ENCODE measurements around the gene P2RX3.
"Not testable (repeated sequence)": the region's sequence is repeated elsewhere in the genome, so short reads cannot be mapped to it uniquely, and the experiment has no call there.

The P2RX3 gene

DNA sequence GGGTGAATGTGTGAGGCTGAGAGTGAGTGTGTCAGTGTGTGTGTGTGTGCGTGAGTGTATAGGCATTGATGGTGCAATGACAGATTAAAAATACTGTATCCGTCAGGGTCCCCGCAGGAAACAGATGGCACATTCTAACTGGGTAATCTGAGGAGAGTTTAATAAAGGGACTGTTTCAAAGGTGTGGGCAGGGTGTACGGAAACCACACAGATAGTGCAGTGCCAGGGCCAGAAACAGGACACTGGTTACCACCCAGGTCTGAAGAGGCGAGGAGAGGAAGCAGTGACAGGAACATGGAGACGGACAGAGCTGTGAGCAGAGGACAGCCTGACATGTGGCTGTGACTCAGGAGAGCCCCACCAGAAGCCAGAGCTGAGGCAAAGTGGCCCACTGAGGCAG lies 16.5 kb downstream of the P2RX3 start:
- DNase-seq: no peak

DNA sequence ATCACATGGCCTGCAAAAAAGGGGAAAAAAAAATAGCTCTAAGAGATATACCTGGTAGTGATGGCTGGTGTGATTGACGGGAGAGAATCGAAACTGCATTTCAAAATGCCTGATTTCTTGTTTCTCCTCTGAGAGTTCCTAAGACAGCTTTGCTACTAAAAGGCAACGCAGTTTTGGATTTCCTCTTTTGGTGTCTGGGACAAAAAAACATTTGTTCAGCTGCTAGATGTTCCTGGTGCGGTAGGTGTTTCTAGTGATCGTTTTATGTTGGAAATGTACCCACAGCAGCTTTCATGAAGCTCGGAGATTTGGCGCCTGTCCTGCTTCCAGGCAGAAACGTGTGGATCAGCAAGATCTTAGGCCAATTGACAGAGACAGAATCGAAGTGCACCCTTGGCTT lies 18.1 kb downstream of the P2RX3 start:
- no peak for DNase-seq

DNA sequence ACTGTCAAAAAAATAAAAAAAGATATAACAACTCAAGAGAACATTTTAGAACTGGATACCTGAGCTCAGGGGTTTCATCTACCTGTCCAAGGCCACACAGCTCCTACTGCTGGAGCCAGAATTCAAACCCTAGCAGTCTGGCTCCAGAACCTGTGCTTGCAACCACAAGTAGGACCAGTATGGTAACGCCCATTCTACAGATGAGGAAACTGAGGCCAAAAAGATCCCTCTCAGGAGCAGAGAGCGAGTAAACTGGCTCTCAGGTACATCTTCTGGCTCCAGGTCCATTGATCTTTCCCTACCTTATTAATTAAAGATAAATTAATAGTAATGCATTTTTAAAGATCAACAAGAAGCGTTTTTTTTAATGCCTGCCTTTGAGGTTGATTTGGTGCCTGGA lies 19.2 kb downstream of the P2RX3 start:
- no peak for DNase-seq

DNA sequence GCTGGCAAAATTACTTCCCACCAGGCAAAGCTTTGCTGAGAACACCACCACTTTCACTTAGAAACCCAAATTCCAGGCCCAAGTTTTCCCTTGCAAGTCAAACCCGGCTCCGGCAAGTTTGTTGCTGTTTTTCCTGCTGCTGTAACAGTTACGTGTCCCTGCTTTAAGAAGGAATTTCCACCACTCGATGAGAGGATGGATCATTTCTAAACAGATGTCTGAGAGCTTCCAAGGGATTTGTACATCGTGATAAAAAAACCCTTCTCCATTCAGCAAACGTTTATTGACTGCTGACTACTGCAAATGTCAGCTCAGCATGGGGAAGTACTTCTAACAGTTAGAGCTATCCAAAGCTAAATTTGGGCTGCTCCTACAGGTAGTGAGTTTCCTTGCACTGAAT lies 19.7 kb downstream of the P2RX3 start:
- DNase-seq: no peak

GRCh38 chr11:57358543-57358961 lies 20.4 kb downstream of the P2RX3 start:
- no peak for DNase-seq

GRCh38 chr11:57358991-57359390 lies 20.8 kb downstream of the P2RX3 start:
- no peak for DNase-seq

DNA sequence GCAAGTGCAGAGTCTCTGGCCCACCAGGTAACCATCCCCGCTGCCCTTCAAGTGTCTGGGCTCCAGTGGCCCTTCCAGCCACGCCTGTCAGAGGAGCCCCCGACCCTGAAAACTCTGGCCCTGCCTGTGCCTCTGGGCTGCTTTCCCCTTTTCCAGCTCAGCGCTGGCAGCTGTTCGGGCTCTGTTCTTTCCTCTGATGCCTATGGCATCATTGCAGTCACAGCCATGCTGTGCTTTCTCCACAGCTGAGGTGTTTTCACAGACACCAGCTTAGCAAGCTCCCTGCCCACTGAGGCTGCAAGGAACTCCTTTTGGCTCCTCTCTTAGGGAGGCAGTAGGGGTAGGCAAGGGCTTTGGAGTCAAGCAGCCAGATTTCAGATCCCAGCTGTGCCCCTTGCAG lies 21.2 kb downstream of the P2RX3 start:
- no peak for DNase-seq

GRCh38 chr11:57359896-57360690 lies 21.9 kb downstream of the P2RX3 start:
- no peak for DNase-seq

DNA sequence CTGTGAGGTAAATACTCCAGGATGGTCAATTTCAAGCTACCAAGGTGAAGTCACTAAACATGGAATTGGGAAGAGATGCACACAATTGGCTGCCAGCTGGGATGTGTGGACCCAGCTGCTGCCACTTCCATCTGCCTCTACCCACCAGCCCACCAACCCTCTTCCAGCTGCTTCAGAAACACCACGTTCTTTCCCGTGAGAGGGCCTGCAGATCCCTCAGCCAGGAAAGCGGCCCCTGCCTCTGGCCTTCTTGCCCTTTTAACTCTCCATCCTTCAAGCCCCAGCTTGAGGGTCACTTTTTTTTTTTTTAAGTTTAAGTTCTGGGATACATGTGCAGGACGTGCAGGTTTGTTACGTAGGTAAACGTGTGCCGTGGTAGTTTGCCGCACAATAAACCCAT lies 22.8 kb downstream of the P2RX3 start:
- DNase-seq: no peak

DNA sequence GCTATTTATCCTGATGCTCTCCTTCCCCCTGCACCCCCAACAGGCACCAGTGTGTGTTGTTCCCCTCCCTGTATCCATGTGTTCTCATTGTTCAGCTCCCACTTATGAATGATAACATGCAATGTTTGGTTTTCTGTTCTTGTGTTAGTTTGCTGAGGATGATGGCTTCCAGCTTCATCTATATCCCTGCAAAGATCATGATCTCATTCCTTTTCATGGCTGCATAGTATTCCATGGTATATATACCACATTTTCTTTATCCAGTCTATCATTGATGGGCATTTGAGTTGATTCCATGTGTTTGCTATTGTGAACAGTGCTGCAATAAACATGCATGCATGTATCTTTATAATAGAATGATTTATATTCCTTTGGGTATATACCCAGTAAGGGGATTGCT lies 23.3 kb downstream of the P2RX3 start:
- DNase-seq: not testable (repeated sequence)

DNA sequence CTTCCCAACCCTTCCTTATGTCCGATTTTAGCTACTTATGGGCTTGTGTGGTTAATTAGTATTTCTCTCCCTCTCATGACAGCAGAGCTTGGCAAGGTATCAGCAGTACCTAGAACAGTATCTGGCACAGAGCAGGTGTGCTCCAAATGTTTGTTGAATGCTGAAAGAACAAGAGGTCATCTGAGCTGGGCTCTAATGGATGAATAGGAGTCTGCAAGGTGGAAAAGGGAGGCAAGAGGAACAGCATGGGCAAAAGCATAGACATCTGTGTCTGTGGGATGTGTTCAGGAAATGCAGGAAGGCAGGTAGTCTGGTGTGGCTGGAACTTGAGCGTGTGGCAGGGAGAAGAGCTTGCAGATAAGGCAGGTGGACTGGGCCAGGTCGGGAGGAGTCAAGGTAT lies 23.8 kb downstream of the P2RX3 start:
- DNase-seq: no peak

- no peak for DNase-seq
These were observed 25.3 kb downstream of the P2RX3 start for GRCh38 chr11:57363131-57364080.

- no peak for DNase-seq
These were observed 26.9 kb downstream of the P2RX3 start for GRCh38 chr11:57364851-57365660.

DNA sequence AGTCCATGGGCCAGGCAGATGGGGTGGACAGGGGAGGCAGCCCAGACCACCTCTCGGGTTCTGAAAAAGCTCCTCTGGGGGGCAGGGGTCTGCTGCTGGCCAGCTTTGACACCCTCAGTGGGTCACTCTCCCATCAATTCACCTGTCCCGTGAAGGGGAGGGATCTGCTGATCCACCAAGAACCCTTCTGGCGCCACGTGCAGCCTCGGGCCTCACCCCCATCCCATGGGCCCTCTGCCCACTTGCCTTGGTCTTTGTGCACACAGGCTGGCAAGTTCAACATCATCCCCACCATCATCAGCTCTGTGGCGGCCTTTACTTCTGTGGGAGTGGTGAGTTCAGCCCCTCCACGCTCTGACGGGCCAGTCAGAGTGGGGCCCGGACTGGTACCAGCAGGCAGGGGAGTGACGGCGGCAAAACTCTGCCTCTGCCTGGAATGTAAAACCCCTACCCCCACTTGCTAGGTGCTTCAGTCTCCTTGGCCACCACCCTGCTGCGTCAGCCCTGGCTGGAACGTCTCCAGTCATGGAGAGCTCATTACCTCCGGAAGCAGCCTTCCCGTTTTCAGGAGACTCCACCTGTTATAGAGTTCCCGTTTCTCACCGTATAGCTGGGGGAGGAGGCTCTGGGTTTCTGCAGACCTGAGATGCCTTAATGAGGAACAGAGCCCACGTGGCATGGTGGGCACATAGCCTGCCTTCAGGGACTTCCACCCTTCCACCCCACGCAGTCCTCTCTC lies 30.1 kb downstream of the P2RX3 start:
- no peak for DNase-seq

GRCh38 chr11:57368845-57369232 lies 30.7 kb downstream of the P2RX3 start:
- DNase-seq: no peak

DNA sequence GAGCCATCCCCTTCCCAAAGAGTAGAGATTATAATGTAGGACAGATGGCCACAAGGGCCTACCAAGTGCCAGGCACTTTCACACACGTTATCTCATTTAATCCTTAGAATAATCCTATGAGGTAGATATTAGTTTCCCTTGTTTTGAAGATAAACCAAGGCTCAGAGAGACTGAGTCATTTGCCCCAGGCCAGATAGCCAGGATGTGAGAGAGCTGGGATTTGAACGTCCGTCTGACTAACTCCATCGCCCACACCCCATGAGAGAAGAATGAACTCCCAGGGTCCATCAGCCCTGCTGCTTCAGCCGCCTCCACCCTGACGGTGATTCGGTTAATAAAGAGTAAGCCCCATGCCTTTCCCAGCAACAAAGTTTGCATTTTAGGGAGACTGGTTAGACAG lies 32.1 kb downstream of the P2RX3 start:
- no peak for DNase-seq

GRCh38 chr11:57370941-57371340 lies 32.8 kb downstream of the P2RX3 start:
- no peak for DNase-seq

- no peak for DNase-seq
These were observed 35.0 kb downstream of the P2RX3 start for GRCh38 chr11:57373146-57373545.

- DNase-seq: no peak
These were observed 36.8 kb downstream of the P2RX3 start for GRCh38 chr11:57374966-57375365.

GRCh38 chr11:57375490-57375889 lies 37.3 kb downstream of the P2RX3 start:
- DNase-seq: no peak

DNA sequence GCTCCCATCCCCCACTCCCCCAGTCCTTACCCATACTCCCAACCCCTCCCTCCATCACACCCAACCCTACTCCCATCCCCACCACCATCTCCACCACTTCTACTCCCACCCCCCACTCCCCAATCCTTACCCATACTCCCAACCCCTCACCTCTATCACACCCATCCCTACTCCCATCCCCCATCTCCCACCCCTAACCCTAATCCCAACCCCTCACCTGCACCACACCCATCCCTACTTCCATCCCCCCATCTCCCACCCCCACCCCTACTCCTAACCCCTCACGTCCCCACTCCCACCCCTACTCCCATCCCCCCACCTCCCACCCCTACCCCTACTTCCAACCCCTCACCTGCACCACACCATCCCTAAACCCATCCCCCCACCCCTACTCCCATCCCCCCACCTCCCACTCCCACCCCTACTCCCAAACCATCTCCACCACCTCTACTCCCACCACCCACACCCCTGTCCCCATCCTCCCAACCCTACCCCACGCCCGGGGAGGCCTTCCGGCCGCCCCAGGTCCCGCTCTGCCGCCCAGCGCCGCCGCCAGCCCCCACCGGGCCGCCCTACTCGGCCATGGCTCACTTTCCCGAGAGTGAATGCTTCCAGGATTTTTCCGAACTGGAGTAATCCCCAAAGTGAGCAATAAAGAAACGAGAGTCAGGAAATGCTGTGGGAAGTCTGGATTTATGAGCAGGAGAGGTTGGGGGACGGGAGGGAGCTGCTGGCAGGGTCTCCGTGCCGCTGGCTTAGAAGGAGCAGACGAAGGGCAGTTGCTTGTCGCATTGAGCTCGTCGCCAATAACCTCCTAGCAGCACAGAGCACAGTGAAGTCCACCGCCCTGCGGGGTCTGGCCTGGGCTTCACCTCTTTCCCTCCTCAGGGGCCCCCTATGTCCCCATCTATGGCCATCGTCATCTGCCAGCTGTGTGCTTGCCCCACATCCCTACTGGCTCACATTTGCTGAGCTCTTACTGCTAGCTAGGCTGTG lies 38.2 kb downstream of the P2RX3 start:
- no peak for DNase-seq

Data from NCI-H1694 (cell line).